GM12875 (cell line): ENCODE measurements around the gene MRPL34.
"Not testable (repeated sequence)": the region's sequence is repeated elsewhere in the genome, so short reads cannot be mapped to it uniquely, and the experiment has no call there.

Experiments used
- H3K4me3 ChIP-seq: one replicate; pipeline ENCODE4 v1.5.1; 2011; ENCODE audit warnings: low read depth, low read length, control low read depth
- CTCF ChIP-seq: IDR thresholded peaks from 2 replicates; pipeline ENCODE4 v1.5.1; 2011; ENCODE audit warnings: low read depth, mild to moderate bottlenecking, control low read depth, inconsistent platforms, low read length, moderate library complexity, borderline replicate concordance; ENCODE audit not compliant: insufficient read depth

MRPL34 gene

DNA sequence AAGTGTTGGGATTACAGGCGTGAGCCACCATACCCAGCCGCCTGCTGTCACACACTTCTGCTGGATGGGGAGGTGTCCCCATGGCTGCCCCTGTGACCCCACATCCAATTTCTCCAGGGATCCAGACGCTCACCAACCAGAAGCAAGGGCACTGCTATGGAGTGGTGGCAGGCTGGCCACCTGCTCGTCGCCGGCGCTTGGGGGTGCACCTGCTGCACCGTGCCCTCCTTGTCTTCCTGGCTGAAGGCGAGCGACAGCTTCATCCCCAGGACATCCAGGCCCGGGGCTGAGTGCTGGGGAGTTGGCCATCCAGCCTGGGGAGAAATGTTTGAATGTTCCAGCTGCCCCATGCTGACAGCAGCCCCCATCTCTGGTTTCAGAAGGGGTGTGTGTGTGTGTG is 19.4 kb upstream of the MRPL34 start:
- no peak overlapping the region for H3K4me3 ChIP-seq
- no peak for TF ChIP-seq CTCF

GRCh38 chr19:17286752-17287151 is 18.9 kb upstream of the MRPL34 start:
- no peak overlapping the region for H3K4me3 ChIP-seq
- TF ChIP-seq CTCF, result no peak

DNA sequence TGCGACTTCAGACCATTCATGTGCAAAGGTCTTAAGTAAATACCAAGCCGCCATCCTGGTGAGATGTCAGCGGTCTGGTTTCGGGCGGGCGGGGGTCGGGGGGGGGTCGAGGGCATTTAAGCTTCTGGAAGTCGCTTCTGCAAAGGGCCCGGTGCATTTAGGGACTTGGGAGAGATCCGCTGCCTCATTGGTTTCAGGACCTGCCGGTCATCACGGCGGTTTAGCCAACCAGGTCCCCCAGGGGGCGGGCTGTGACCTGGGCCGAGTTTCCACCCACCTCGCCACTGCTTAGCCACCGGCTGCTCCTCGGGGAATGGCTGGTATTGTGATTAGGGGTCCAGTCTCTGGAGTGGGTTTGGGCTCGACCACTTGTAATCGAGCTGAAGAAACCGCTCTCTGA is 16.2 kb upstream of the MRPL34 start:
- TF ChIP-seq CTCF, result no peak
- no peak overlapping the region for H3K4me3 ChIP-seq

DNA sequence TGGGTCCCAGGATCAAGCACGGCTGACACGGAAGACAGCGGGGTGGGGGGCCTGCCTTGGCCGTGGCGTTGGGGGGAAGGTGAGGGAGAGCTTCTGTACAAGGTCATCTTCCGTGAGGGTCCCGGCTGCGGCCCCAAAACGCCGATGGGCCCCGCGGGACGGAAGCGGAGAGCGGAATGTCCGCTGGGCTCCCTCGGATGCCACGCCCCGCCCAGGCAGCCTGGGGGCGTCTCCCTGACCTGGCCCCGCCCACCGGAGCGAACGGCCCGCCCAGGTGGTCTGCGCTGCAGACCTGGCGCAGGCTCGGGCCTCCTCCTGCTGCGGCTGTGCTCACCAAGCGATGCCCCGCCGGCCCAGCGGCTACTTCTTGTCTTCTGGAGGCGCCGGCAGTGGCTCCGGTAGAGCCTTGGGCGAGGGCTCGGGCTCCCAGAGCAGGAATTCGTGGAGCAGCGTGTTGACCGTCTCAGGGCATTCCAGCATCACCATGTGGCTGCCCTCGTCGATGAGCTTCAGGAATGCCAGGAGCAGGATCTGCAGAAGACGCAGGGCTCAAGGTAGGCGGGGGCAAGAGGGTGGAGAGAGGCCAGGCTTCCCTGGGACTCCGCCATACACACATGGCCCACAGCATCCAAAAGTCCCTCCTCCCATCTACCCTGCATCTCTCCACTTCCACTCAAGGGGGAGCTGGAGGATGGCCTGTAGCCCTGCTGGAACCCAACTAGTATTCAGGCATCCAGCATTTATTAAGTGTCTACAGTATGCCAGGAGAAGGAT is 13.2 kb upstream of the MRPL34 start:
- H3K4me3 ChIP-seq, result peak overlapping the region; percentile 71
- peak; percentile 77; the same call in 1 of the 2 replicates for TF ChIP-seq CTCF

DNA sequence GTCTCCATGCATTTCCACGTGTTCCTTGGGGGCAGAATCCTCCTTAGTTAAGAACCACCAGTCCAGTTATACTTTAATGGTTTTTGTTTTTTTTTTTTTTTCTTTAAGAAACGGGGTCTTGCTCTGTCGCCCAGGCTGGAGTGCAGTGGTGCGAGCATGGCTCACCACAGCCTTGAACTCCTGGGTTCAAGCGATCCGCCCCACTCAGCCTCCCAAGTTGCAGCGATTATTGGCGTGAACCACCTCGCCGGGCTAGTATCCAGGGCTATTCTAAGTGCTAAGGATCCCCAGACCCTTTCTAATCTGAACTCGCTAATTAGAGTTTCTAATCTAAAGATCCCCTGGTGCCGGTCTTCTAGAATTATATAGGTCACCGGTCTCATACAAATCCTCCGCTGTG is 12.1 kb upstream of the MRPL34 start:
- H3K4me3 ChIP-seq, result no peak overlapping the region
- TF ChIP-seq CTCF, result no peak

DNA sequence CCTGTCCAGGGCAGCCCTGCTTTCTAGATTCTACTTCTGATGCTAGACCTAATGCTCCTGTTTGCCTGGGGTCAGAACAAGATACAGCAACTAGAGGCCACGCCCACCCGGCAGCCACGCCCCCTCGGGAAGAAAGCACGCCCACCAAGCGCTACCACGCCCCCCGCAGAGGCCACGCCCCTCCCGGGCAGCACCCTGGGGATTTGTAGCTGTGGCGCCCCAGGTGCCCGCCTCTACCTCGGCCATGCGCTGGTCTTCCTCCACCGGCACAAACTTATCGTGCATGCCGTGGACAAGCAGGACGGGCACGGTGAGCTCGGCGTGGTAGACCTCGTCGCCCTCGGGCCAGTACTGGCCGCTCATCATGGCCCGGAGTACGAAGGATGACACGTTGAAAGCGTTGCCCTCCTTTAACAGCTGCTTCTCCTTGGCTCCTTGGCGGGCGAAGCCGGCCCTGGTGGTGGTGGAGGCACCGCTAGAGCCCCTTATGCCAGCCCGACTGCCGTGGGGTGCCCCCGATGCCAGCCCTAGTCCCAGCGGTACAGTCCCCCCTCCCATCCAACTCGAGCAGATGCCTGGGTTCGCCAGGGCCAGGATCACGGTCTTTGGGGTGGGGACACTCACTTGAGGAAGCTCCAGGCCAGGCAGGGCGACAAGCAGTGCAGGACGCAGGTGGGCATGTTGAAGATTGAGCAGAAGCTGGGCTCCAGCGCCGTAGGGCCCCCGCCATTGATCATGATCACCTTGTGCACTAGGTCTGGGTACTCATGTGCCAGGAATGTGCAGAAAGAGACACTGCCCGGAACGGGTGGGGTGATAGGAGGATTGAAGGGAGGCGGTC is 11.4 kb upstream of the MRPL34 start:
- TF ChIP-seq CTCF, result no peak
- no peak overlapping the region for H3K4me3 ChIP-seq

DNA sequence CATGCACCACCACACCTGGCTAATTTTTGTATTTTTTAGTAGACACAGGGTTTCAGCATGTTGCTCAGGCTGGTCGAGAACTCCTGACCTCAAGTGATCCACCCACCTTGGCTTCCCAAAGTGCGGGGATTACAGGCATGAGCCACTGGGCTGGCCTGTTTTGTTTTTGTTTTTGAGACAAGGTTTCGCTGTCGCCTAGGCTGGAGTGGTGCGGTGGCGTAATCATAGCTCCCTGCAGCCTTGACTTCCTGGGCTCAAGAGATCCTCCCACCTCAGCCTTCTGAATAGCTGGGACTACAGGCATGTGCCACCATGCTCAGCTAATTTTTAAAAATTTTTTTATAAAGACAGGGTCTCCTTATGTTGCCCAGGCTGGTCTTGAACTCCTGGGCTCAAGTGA is 10.1 kb upstream of the MRPL34 start:
- H3K4me3 ChIP-seq, result not testable (repeated sequence)
